Aortic smooth muscle cell (primary cell): ENCODE data around the gene QTRT2. TPM values are rescaled to one million over a fixed set of nuclear protein-coding genes. Genes with fewer than 3 reads are reported as not detected.

Source experiments
- total RNA-seq: library from RNA; depleted of rRNA; stranded (reverse); fragments of >200 nt; gene quantifications from 2 replicates; pipeline ENCODE4 v1.2.3, GENCODE V29; 2014

The QTRT2 gene
- 17.7 and 21.7 TPM in 2 replicates for total RNA-seq

GRCh38 chr3:114056130-114057010 is at the start of gene QTRT2, which contains the start of gene CCDC191:
TSS of gene QTRT2 (plus strand) at chr3:114056737. CDS start at chr3:114065258, 8,521 bp downstream.
TSS of gene CCDC191 (minus strand) at chr3:114056526. CDS start at chr3:114056466, 60 bp downstream.

Other genes starting within 250 kb of the QTRT2 start
- gene GRAMD1C, start 217.9 kb upstream of the QTRT2 start, total RNA-seq: 12.6 and 21.1 TPM in 2 replicates
- gene ZDHHC23, start 108.7 kb upstream of the QTRT2 start, total RNA-seq: 3.8 and 5.4 TPM in 2 replicates
- gene CCDC191, start 211 bp upstream of the QTRT2 start, total RNA-seq: 3.2 and 3.9 TPM in 2 replicates
- not detected in 2 replicates for gene DRD3, start 122.3 kb downstream of the QTRT2 start, total RNA-seq
- gene ZNF80, start 180.8 kb downstream of the QTRT2 start, total RNA-seq: 0.06 TPM in 1 of 2 replicates, not detected in the other
- under 0.01 and 0.13 TPM in 2 replicates for gene TIGIT, start 237.3 kb downstream of the QTRT2 start, total RNA-seq